Stimulated activated CD8-positive, alpha-beta memory T cell treated with anti-CD3 and anti-CD28 coated beads, Interleukin-12 subunit alpha, Interleukin-12 subunit beta, amount 100 ng/mL, for 24 hours (primary cell): ENCODE results near the gene TBC1D22B.

Source experiments
- DNase-seq: peaks from one replicate; pipeline ENCODE4 v3.0.0-alpha.2; 2020; ENCODE audit errors: extremely low read depth

Gene TBC1D22B

DNA sequence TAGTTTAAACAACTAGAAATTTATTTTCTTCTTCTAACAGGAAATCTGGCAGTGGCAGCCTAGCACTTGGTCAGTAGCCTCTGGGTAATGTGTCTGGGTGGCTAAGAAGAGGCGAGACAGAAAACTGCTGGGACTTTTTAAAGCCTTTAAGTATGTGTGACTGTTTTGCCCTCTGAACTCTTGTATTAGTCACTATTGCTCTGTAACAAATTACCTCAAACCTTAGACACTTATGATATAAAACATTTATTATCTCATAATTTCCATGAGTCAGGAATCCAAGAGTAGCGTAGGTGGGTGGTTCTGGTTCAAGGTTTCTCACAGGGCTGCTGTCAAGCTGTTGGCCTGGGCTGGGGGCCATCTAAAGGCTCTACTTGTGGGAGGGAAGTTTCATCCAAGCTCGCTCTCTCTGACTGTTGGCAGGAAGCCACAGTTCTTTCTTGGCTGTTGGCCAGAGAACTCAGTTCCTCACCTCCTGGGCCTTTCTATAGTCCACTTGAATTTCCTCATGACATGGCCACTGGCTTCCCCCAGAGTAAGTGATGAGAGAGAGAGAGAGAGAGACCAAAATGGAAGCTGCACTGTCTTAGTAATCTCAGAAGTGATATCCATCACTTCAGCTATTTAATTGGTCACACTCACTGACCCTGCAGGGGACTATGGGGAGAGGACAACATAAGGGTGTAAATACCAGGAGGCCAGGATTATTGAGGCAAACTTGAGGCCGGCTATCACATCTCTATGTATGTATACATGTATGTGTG, 17.4 kb upstream of the TBC1D22B start:
- DNase-seq: peak; percentile 59

DNA sequence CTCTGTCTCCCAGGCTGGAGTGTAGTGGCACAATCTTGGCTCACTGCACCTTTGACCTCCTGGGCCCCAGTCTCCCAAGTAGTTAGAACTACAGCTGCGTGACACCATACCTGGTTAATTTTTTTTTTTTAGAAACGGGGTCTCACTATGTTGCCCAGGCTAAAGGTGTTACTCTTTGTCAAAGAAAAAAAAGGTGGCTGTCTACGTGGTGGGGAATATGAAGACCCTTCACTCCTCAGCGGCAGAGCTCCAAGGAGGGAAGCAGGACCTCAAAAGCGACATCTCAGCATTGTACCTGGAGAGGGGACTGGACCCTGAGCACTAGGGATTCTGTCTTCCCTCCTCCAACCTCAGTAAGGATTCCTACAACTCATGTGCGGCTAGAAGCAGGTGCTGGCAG, 16.4 kb upstream of the TBC1D22B start:
- no peak for DNase-seq

DNA sequence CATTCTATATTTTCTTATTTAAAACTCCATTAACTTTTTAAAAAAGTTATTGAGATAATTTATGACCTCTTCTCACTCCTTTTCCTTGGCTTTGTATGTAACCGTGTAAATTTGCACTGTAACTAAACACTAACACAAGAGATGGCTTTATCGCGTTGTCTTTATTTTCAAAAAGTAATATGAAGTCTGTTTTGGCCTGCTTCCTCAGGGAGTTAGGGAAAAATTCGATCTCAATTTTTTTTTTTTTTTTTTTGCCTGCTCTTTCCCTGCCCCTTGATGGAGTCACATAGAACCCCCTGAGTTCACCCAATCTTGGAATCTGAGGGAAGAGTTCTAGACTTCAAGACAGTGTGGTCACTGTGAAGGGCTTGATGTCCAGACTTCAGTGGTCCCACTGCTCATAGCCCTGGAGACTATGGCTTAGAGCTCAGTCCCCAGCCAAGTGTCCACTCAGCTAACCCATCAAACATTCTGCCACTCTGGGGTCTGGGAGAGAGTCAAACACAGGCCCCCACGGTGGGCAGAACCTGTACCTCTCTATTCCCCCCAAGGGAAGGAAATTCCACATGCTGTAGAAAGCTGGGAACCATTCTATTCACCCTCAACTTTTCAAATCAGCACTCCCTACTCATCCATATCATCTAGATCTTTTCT, 15.7 kb upstream of the TBC1D22B start:
- DNase-seq: no peak

DNA sequence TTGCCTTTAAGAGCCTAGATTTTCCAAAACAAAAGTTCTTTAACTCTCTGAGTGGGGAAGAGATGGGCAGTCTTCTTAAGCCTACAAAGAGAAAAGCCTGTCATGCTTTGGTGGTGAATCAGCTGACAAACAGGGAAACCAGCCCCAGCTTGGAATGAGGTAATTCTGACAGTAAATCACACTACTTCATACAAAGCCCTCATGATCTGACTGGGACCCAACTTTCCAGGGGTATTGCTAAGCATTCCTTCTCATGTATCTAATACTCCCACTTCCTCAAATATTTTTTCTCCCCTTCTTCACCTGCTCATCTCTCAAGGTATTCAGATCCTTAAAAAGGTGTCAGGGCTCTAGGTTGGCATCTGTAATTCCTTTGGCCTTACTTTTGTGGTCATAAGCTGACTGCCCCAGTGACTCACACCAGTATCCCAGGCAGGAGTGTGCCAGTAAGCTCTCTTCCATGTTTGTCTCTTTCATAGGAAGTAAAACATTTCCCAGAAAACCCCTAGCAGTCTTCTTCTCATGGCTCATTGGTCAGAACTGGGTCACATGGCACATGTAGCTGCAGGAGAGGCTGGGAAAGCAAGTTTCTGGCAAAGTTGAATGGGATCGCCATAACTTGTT, 15.0 kb upstream of the TBC1D22B start:
- no peak for DNase-seq

DNA sequence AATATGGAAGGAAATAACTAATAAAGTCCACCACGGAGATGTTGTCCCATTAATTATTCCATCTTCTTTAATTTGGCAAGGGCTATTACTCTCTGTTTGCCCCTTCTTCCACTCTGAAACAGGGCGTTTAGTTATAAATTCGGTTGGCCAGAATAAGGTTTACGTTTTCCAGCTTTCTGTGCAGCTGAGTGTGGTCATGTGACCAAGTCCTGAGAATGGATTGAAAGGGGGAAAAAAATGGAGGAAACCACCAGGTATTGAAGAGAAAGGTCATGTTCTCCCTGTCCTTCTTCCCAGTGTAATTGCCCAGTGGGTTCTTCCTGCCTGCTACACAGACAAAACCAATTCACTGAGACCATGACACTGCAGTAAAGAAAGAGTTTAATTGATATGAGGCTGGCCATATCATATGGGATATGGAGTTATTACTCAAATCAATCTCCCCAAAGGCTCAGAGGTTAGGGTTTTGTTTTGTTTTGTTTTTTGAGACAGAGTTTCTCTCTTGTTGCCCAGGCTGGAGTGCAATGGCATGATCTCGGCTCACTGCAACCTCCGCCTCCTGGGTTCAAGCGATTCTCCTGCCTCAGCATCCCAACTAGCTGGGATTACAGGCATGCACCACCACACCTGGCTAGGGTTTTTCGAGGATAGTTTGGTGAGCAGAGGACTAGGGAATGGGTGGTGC, 14.3 kb upstream of the TBC1D22B start:
- no peak for DNase-seq

DNA sequence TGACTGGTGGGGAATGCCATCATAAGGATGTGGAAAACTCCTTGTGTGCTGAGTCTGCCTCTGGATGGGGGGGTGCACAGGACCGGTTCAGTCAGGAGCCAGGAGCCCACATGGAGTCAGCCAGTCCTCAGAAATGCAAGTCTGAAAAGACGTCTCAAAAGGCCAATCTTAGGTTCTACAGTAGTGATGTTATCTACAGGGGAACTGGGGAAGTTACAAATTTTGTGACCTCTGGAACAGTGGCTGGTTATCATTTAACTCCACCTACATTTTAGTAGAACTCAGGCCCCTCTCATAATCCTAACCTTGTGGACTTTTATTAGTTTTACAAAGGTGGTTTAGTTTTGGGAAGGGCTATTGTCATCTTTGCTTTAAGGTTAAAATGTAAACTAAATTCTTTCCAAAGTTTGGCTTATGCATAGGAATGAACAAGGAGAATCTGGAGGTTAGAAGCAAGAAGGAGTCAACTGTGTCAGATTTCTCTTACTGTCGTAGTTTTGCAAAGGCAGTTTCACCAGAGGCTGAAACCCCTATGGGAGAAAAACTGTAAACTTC, 13.7 kb upstream of the TBC1D22B start:
- no peak for DNase-seq

DNA sequence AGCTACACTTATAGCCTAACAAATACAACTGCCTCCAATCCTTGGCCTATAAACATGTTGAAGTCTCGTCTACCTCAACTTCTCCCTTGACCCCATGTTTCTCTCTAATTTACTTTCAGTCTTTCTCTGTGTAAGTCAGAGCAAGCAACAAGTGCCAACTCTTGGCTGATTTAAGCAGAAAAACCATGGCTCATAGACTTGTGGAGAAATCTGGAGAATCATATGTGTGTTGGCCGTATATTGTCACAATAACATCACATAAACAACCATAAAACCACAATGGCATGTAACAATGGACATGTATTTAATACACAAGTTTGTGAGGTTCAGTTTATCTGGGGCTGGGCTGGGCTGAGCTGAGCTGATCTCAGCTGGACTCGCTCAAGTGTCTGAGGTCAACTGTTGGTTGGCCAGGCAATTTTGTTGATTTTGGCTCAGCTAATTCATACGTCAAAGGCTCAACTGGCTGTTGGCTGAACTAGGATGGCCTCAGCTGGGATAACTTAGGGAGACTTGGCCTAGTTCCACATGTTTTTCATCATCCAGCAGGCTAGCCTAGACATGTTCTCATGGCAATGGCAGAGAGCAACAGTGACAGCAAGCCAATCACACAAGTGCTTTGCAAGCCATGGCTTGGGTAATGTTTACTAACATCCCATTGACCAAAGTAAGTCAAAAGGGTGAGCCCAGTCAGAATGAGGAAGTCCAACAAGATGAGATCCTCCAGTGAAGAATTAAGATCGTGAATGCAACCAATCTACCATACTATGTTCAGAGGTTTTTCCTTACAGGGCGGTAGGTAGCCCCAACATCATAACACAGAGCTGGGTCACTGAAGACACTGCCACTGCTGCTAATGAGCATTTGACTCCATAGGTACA, 12.9 kb upstream of the TBC1D22B start:
- no peak for DNase-seq

DNA sequence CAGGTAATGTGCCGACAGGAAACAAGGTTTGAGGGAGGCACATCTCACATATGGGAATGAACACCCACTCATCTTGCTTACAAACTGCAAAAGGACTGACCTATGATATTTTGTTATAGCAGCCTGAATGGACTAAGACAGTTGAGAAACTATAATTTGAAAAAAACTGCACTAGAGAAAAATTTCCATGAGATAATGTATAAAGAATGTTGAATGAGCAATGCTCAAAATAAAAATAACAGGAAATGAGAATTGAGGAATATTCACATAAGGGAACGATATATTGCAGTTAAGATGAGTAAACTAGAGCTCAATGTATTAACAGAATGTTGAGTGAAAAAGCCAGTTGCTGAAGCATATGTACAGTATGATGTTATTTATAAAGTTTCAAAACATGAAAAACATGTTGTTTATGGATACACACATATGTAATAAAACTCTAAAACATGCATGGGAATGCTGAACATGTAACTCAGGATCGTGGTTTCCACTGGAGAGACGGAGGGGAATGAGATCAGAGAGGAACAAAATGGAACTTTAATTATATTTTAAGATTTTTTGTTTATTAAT, 6.3 kb upstream of the TBC1D22B start:
- no peak for DNase-seq

DNA sequence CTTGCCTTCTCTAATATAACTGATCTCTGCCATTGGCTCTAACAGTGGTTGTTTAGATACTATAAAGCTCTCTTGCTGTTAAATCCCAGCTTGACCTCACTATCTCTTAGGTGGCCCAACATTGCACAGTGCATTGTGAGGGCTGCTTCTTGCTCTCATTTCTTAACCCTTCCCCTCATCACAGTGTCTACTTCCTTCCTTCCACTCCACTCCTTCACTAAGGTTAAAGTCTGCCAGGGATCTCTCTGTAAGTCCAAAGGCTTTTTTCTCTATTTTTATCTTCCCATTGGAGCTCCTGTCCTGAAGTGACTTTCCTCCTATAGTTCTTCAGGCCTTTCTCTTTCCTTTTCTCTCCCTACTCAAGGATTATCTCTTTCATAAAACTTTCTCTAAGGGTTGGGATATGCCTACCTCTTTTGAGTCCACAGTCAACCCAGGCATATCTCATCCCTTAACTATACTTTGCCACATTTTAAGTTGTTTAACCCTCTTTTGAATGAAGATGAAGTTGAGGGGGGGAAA, 4.0 kb upstream of the TBC1D22B start:
- DNase-seq: no peak

DNA sequence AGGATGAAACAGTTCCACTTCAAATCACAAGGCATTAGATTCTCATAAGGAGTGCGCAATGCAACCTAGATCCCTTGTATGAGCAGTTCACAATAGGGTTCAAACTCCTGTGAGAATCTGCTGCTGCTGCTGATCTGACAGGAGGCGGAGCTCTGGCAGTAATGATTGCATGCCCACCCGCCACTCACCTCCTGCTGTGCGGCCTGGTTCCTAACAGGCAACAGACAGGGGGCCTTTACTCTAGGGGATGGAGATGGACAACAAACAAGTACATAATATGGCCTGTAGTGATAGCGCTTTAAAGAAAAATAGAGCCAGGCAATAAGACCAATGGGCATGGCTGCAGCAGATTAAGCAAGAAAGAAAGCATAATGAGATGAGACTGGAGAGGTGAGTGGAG, 2.7 kb upstream of the TBC1D22B start:
- no peak for DNase-seq

DNA sequence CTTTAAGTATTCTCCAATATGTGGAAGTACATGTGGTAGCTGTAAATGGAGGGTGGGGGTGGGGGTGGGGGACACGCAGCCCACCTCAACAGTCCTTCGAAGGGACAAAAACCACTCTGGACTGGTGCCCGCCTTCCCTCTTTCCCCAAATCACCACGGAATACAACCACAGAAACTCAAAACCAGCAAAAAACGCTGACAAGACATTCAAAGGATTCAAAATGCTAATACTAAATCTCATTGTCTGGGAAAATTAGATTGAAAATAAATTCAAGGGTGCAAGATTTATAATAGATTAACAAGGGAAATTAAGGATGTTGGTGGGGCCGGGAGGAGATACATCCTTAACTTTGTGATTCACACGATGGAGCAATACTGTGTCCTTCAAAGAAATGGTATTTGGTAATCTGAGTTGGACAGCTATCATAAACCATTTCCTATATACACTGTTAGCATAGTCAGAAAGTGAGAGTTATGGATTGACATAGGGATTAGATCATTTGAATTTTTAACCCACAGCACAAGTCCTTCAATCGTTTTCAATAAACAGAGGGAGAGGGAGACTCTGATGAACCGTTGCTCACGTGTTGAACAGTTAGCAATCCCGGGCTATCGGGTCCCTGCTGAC, 766 bp upstream of the TBC1D22B start:
- no peak for DNase-seq

DNA sequence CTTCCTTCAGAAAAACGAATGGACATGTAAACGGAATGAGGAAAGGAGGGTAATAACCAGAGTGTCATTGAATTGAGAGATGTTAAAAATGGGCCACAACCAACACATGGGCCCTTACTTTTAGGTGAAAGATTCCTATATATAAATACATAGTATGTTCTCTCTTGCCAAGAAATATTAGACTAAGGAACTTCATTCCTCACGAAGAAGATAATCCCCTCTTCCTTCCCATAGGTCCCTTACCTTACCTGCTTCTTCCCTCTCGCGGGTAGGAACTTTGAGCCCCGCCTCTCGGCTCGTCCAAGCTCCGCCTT, 295 bp upstream of the TBC1D22B start:
- DNase-seq: no peak

DNA sequence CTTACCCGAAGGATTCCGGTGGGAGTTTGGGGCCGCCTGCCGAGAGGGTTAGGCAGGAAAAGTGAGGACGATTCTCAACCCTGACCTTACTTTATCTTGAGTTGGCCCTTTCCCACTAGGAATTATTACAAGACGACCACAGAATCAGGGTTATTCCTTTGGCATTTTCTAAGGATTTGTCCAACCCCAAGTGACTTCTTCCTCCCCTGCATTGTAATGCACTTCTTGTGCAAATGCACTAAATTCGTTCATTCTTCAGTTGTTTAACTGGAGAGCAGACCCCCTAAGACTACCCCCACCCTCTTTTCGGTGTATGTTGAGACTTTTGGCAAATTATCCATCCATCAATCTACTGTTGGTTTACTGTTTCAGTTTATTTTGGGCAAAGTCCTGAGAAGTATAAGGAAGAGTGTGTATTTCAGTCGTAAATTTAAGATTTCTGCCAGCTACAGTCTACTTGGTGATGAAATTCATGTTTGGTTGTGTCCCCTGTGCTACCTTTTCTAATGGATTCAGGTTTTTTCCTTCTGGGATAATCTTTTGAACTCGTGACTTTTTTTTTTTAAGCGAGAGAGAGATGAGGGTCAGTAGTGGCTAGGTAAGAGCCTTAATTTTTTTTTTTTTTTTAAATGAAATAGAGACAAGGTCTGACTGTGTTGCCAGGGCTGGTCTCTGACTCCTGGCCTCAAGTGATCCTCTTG, 983 bp downstream of the TBC1D22B start:
- DNase-seq: no peak

DNA sequence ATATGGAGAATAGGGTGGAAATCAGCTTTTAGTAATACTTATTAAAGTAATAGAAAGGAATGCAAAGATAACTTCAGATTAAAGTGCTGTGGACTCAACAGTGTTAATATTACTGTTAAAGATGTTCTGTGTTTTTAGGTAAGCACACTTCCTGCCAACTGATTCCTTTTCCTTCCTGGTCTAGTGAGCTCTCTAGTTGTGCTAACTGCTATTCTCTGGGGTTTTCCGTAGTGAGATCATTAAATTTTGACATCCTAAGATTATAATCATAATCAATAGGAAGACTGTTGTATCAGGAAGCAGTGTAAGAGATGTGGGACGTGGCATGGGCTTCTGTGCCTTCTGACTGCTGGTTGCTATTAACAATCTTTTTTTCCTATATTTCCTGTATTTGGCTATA, 1.6 kb downstream of the TBC1D22B start:
- no peak for DNase-seq

DNA sequence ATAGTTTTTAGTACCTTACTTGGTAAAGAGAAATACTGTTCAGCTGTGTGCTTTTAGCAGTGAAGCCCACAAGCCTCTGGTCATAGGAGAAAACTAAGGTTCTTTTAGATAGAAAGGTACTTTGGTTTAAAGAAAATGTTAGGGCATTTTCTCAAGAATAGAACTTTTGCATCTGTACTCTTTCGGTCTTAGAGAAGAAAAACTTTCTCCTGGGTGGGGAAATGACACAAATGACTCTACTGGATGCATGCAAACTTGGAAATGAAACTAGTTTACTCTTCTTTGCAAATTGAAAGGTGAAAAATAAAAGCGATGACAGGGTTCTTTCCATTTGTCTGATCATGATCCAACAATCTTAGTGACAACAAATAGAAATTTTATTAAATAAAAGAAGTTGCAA, 2.5 kb downstream of the TBC1D22B start:
- DNase-seq: no peak

DNA sequence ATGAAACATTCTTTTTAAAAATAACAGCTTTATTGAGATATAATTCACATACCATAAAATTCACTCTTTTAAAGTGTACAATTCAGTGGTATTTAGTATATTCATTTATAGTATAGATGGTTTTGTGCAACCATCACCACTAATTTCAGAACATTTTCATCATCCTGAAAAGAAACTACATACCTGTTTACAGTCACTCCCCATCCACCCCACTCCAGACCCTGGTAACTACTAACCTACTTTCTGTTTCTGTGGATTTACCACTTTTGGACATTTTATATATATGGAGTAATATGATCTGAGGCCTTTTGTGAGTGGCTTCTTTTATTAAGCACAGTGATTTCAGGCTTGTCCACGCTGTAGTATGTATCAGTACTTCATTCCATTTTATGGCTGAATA, 2.9 kb downstream of the TBC1D22B start:
- DNase-seq: no peak

DNA sequence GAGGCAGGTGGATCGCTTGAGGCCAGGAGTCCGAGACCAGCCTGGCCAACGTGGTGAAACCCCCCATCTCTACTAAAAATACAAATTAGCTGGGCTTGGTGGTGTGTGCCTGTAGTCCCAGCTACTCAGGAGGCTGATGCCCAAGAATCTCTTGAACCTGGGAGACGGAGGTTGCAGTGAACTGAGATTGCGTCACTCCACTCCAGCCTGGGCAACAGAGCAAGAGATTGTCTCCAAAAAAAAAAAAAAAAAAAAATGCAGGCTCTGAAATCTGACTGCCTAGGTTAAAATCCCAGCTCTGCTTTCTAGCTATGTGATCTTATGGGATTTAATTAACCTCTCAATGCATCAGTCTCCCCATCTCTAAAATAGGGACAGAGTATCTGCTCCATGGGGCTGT, 3.6 kb downstream of the TBC1D22B start:
- no peak for DNase-seq

DNA sequence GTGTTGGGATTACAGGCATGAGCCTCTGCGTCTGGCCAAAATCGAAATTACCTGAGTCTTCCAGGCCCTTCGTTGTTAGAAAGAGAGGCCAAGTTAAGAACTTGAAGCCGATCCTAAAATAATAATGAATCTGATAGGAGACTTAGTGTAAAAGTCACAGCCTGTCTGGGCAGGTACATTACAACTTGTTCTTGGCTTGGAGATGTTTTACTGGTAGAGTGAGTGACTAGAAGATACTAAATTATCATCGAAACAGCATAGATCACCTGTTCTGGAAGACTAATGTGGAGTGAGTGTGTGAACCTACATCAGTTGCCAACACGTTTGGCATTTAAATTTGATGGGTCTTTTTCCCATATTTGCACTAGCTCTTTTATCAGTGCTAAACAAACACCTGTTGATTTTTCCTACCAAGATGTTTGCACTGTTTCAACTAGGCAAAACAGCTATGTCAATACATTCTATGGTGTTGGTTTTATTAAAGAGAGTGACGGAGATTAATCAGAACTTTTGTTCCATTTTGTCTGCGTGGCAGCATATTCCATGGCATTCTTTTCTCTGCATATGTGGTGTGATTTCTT, 5.0 kb downstream of the TBC1D22B start:
- DNase-seq: no peak

DNA sequence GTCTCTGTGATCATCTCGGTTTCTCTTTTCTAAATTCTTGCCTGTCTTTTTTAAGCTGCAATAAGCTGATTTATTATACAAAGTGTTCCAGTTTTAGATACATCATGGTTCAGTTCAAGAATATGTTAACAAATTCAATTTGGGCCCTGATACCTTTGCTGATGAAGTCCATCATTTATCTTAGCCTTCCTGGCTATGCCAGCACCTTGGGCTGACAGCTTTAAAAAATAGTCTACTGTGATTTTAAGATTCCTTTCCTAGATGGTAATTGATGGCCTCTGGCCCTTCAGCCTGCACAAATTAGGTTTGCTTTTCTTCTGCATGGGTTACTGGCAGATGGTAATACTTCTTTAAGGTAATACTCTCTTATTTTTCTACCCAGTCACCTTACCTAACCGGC, 7.4 kb downstream of the TBC1D22B start:
- no peak for DNase-seq
